ENCODE measurements around the gene MIS12. TPM values are rescaled to one million over a fixed set of nuclear protein-coding genes. Genes with fewer than 3 reads are reported as not detected.

Gene MIS12
- total and polyA plus RNA-seq, 8 donors, result 16.1 to 36.3 (median 31.0) TPM

GRCh38 chr17:5510771-5511170 lies 24.4 kb downstream of the MIS12 start:
- H3K27ac ChIP-seq, result no peak overlapping the region
- ATAC-seq, result no peak
- intact Hi-C loops (cut with DNase I), result no loop called here

GRCh38 chr17:5511401-5512225 lies 25.2 kb downstream of the MIS12 start:
- Histone ChIP-seq H3K9me3 (no peaks in the 10 kb centered on the region), H3K4me3 (no peak overlapping the region), H3K36me3 (peaks cover 0 to 22% of the 10 kb centered on the region in 2 donors), H3K4me1 (no peaks in the 10 kb centered on the region), H3K27me3 (no peaks in the 10 kb centered on the region), H3K27ac (no peak overlapping the region)
- DNase-seq (peak in 1 of 4 donors; percentile 23), ATAC-seq (no peak)
- intact Hi-C loops (cut with DNase I), result no loop called here
- TF ChIP-seq CTCF (IDR thresholded peaks at IDR 0.05), result no peak

More at GRCh38 chr17:5510771-5511170, 24.4 kb downstream of the MIS12 start:
- Histone ChIP-seq H3K9me3 (no peaks in the 10 kb centered on the region), H3K27me3 (no peaks in the 10 kb centered on the region), H3K4me3 (no peak overlapping the region), H3K36me3 (peaks cover 0 to 22% of the 10 kb centered on the region in 2 donors), H3K4me1 (no peaks in the 10 kb centered on the region)
- DNase-seq, result no peak
- no peak for TF ChIP-seq CTCF (IDR thresholded peaks at IDR 0.05)

GRCh38 chr17:5513628-5514027 lies 27.3 kb downstream of the MIS12 start:
- H3K27ac ChIP-seq, result no peak overlapping the region
- no peaks in the 10 kb centered on the region for H3K27me3 ChIP-seq
- TF ChIP-seq CTCF (IDR thresholded peaks at IDR 0.05), result no peak
- DNase-seq (no peak), ATAC-seq (no peak)
- no peak overlapping the region for H3K4me3 ChIP-seq
- peaks cover 0 to 32% of the 10 kb centered on the region in 2 donors for H3K36me3 ChIP-seq
- H3K9me3 ChIP-seq, result no peaks in the 10 kb centered on the region
- no peaks in the 10 kb centered on the region for H3K4me1 ChIP-seq
- intact Hi-C loops (cut with DNase I), result no loop called here

- Histone ChIP-seq H3K27me3 (no peaks in the 10 kb centered on the region), H3K9me3 (no peaks in the 10 kb centered on the region), H3K4me3 (no peak overlapping the region), H3K4me1 (no peaks in the 10 kb centered on the region), H3K27ac (no peak overlapping the region), H3K36me3 (peaks cover 0 to 32% of the 10 kb centered on the region in 2 donors)
- DNase-seq (no peak), ATAC-seq (no peak)
- no peak for TF ChIP-seq CTCF (IDR thresholded peaks at IDR 0.05)
- intact Hi-C loops (cut with DNase I), result no loop called here
Measured at GRCh38 chr17:5514976-5515375, 28.6 kb downstream of the MIS12 start.

GRCh38 chr17:5516060-5516792 lies 29.9 kb downstream of the MIS12 start:
- ATAC-seq (peak; percentile 72), DNase-seq (no peak)
- intact Hi-C loops (cut with DNase I), result no loop called here
- Histone ChIP-seq H3K4me3 (no peak overlapping the region), H3K36me3 (peaks cover 0 to 35% of the 10 kb centered on the region in 2 donors), H3K27me3 (no peaks in the 10 kb centered on the region), H3K27ac (no peak overlapping the region), H3K9me3 (no peaks in the 10 kb centered on the region), H3K4me1 (no peaks in the 10 kb centered on the region)
- TF ChIP-seq CTCF (IDR thresholded peaks at IDR 0.05), result no peak

All from left lung (tissue), 10 donors.